Subcutaneous abdominal adipose tissue (tissue), 5 donors: ENCODE results near the gene TFF2.

Experiments
- H3K27ac ChIP-seq: one replicate; pipeline ENCODE4 v1.7.0; 2013; ENCODE audit warnings: low read depth, mild to moderate bottlenecking, inconsistent platforms, low read length, moderate library complexity
- H3K27me3 ChIP-seq, 5 donors: one replicate each; pipeline ENCODE4 v1.7.0; 2013; ENCODE audit warnings: low read length in 5 of 5, inconsistent platforms in 1 of 5; ENCODE audit not compliant: control insufficient read depth in 5 of 5, insufficient read depth in 4 of 5
- H3K36me3 ChIP-seq, 5 donors: one replicate each; pipeline ENCODE4 v1.7.0; 2013; ENCODE audit warnings: low read length in 5 of 5; ENCODE audit not compliant: control insufficient read depth in 5 of 5, insufficient read depth in 5 of 5
- H3K4me1 ChIP-seq, 5 donors: one replicate each; pipeline ENCODE4 v1.7.0; 2013; ENCODE audit warnings: low read length in 5 of 5, mild to moderate bottlenecking in 3 of 5, moderate library complexity in 1 of 5; ENCODE audit not compliant: control insufficient read depth in 5 of 5, insufficient read depth in 5 of 5
- H3K4me3 ChIP-seq, 5 donors: one replicate each; pipeline ENCODE4 v1.7.0; 2013; ENCODE audit warnings: low read length in 5 of 5, low read depth in 1 of 5
- H3K9ac ChIP-seq, 5 donors: one replicate each; pipeline ENCODE4 v1.7.0; 2013; ENCODE audit warnings: low read length in 5 of 5, mild to moderate bottlenecking in 4 of 5, moderate library complexity in 3 of 5
- H3K9me3 ChIP-seq, 5 donors: one replicate each; pipeline ENCODE4 v1.7.0; 2013; ENCODE audit warnings: low read length in 5 of 5; ENCODE audit not compliant: control insufficient read depth in 5 of 5
- donor health status: healthy.
- donor health status: healthy.
- donor health status: healthy.
- donor health status: healthy.
- donor health status: healthy.

The TFF2 gene

GRCh38 chr21:42330380-42331371 is 20.1 kb downstream of the TFF2 start:
- H3K36me3 ChIP-seq = no peaks in the 10 kb centered on the region
- H3K4me1 ChIP-seq = no peaks in the 10 kb centered on the region
- no peak overlapping the region for H3K9ac ChIP-seq
- no peak overlapping the region for H3K4me3 ChIP-seq
- no peak overlapping the region for H3K27ac ChIP-seq
- H3K9me3 ChIP-seq = peaks cover 0 to 12% (median 8%) of the 10 kb centered on the region in 5 donors
- H3K27me3 ChIP-seq = peaks cover 0 to 13% (median 0%) of the 10 kb centered on the region in 5 donors

- Histone ChIP-seq H3K36me3 (no peaks in the 10 kb centered on the region), H3K27me3 (peaks cover 0 to 15% (median 7%) of the 10 kb centered on the region in 5 donors), H3K27ac (no peak overlapping the region), H3K9me3 (no peaks in the 10 kb centered on the region), H3K4me1 (peaks cover 0 to 1% (median 0%) of the 10 kb centered on the region in 5 donors), H3K9ac (no peak overlapping the region), H3K4me3 (no peak overlapping the region)
These were observed 25.9 kb downstream of the TFF2 start for GRCh38 chr21:42324896-42325295.

GRCh38 chr21:42321845-42322244 is 28.9 kb downstream of the TFF2 start:
- Histone ChIP-seq H3K9ac (no peak overlapping the region), H3K27me3 (peaks cover 8 to 23% (median 15%) of the 10 kb centered on the region in 5 donors), H3K9me3 (no peaks in the 10 kb centered on the region), H3K4me3 (no peak overlapping the region), H3K4me1 (peaks cover 0 to 10% (median 0%) of the 10 kb centered on the region in 5 donors), H3K36me3 (no peaks in the 10 kb centered on the region), H3K27ac (no peak overlapping the region)

GRCh38 chr21:42321231-42321630 is 29.6 kb downstream of the TFF2 start:
- Histone ChIP-seq H3K9me3 (no peaks in the 10 kb centered on the region), H3K9ac (no peak overlapping the region), H3K27me3 (peaks cover 8 to 23% (median 16%) of the 10 kb centered on the region in 5 donors), H3K4me1 (peaks cover 0 to 10% (median 0%) of the 10 kb centered on the region in 5 donors), H3K27ac (no peak overlapping the region), H3K36me3 (no peaks in the 10 kb centered on the region), H3K4me3 (no peak overlapping the region)

- no peaks in the 10 kb centered on the region for H3K9me3 ChIP-seq
- H3K27ac ChIP-seq = no peak overlapping the region
- no peak overlapping the region for H3K9ac ChIP-seq
- no peak overlapping the region for H3K4me3 ChIP-seq
- H3K4me1 ChIP-seq = peaks cover 0 to 10% (median 0%) of the 10 kb centered on the region in 5 donors
- no peaks in the 10 kb centered on the region for H3K36me3 ChIP-seq
- H3K27me3 ChIP-seq = peaks cover 8 to 23% (median 16%) of the 10 kb centered on the region in 5 donors
These were observed 30.0 kb downstream of the TFF2 start for GRCh38 chr21:42320791-42321190.

- no peak overlapping the region for H3K27ac ChIP-seq
- no peaks in the 10 kb centered on the region for H3K9me3 ChIP-seq
- H3K4me1 ChIP-seq = peaks cover 0 to 10% (median 0%) of the 10 kb centered on the region in 5 donors
- H3K27me3 ChIP-seq = peaks cover 8 to 23% (median 16%) of the 10 kb centered on the region in 5 donors
- no peak overlapping the region for H3K9ac ChIP-seq
- H3K36me3 ChIP-seq = no peaks in the 10 kb centered on the region
- no peak overlapping the region for H3K4me3 ChIP-seq
These were observed 30.8 kb downstream of the TFF2 start for GRCh38 chr21:42319851-42320572.

GRCh38 chr21:42319376-42319775 is 31.4 kb downstream of the TFF2 start:
- H3K4me1 ChIP-seq = peaks cover 0 to 10% (median 0%) of the 10 kb centered on the region in 5 donors
- H3K9me3 ChIP-seq = no peaks in the 10 kb centered on the region
- no peaks in the 10 kb centered on the region for H3K36me3 ChIP-seq
- no peak overlapping the region for H3K9ac ChIP-seq
- H3K4me3 ChIP-seq = no peak overlapping the region
- H3K27me3 ChIP-seq = peaks cover 8 to 23% (median 16%) of the 10 kb centered on the region in 5 donors
- H3K27ac ChIP-seq = no peak overlapping the region

GRCh38 chr21:42317826-42318746 is 32.7 kb downstream of the TFF2 start:
- Histone ChIP-seq H3K4me3 (no peak overlapping the region), H3K4me1 (peaks cover 0 to 20% (median 0%) of the 10 kb centered on the region in 5 donors), H3K9ac (no peak overlapping the region), H3K36me3 (no peaks in the 10 kb centered on the region), H3K9me3 (no peaks in the 10 kb centered on the region), H3K27me3 (peaks cover 8 to 22% (median 16%) of the 10 kb centered on the region in 5 donors), H3K27ac (no peak overlapping the region)

GRCh38 chr21:42317341-42317741 is 33.5 kb downstream of the TFF2 start:
- Histone ChIP-seq H3K4me3 (no peak overlapping the region), H3K36me3 (no peaks in the 10 kb centered on the region), H3K9ac (no peak overlapping the region), H3K27me3 (peaks cover 4 to 22% (median 13%) of the 10 kb centered on the region in 5 donors), H3K27ac (no peak overlapping the region), H3K9me3 (no peaks in the 10 kb centered on the region), H3K4me1 (peaks cover 0 to 20% (median 0%) of the 10 kb centered on the region in 5 donors)
